Glutamatergic neuron (in vitro differentiated cells): Measurements from ENCODE around the gene THBS3. TPM values are rescaled to one million over a fixed set of nuclear protein-coding genes. Genes with fewer than 3 reads are reported as not detected.
"Not testable (repeated sequence)": the region's sequence is repeated elsewhere in the genome, so short reads cannot be mapped to it uniquely, and the experiment has no call there.

Source experiments
- DNase-seq: peaks from one replicate; pipeline ENCODE4 v3.0.0; 2022
- H3K27ac Mint-ChIP-seq: one replicate; pipeline ENCODE4 v1.8.0; 2020; ENCODE audit warnings: mild to moderate bottlenecking, mixed read lengths, inconsistent platforms; ENCODE audit not compliant: unreplicated experiment
- H3K27me3 Mint-ChIP-seq: one replicate; pipeline ENCODE4 v1.8.0; 2020; ENCODE audit warnings: mild to moderate bottlenecking, moderate library complexity, mixed read lengths, inconsistent platforms; ENCODE audit not compliant: unreplicated experiment
- H3K36me3 Mint-ChIP-seq: one replicate; pipeline ENCODE4 v1.8.0; 2020; ENCODE audit warnings: mild to moderate bottlenecking, mixed read lengths, inconsistent platforms; ENCODE audit not compliant: unreplicated experiment
- H3K4me1 Mint-ChIP-seq: one replicate; pipeline ENCODE4 v1.8.0; 2020; ENCODE audit warnings: mild to moderate bottlenecking, low read depth, mixed read lengths, inconsistent platforms; ENCODE audit not compliant: unreplicated experiment
- H3K4me3 Mint-ChIP-seq: one replicate; pipeline ENCODE4 v1.8.0; 2020; ENCODE audit warnings: mild to moderate bottlenecking, mixed read lengths, inconsistent platforms; ENCODE audit not compliant: unreplicated experiment
- H3K9me3 Mint-ChIP-seq: one replicate; pipeline ENCODE4 v1.8.0; 2020; ENCODE audit warnings: mild to moderate bottlenecking, moderate library complexity, mixed read lengths, inconsistent platforms; ENCODE audit not compliant: unreplicated experiment
- total RNA-seq: library from RNA; stranded (reverse); fragmentation: NEBNext Ultra II Directional; extraction: Animal tissue kit (Norgen Biotek cat#: 25700); gene quantifications from one replicate; pipeline ENCODE4 v1.2.1, GENCODE V29; 2021; ENCODE audit not compliant: unreplicated experiment
- TF ChIP-seq, protein P1 (sequence below): fragments of 200-600 bp; sonication (generic); IDR thresholded peaks from one replicate; pipeline ENCODE4 v1.5.0; 2021; ENCODE audit not compliant: partially characterized antibody, unreplicated experiment

The THBS3 gene
- total RNA-seq, 1 donor from 2014 or later = 377 TPM

DNA sequence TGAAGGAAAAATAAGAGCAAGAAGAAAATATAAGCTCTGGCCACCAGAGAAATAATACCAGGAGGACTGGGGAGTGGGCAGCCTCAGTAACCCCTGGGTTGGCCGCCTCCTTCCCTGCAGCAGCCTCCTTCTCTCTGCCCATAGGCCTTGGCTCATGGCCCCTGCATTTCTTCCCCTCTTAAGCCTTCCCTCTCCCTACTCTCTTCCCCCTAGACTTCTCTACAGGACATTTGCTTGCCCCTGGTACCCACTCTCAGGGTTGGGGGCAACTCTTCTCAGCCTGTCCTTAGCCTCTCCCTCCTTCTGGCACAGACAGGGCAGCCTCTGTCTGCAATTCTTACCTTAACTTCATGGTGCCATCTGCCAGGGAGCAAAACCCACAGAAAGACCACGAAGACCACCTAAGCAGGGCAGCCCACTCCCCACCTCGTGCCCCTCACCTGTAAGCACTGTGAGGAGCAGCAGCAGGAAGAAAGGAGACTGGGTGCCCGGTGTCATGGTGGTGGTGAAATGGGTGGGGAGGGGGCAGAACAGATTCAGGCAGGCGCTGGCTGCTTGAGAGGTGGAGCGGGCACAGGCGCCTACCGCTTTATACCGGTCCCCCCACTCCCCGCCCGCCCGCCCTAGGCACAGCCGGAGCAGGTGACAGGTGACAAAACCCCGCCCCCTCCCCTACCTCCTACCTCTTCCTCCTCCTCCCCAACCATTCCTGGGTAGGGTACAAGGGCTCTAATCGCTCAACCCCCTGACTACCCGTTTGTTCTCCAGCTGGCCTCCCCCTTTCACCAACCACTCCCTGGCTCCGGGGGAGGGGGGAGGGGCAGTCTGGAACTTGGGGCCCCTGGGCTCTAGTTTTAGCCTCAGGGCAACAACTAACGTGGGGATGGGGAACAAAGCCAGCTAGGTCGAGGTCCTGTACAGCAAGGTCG is 15.1 kb downstream of the THBS3 start:
- Mint-ChIP-seq H3K4me1 (peaks cover 9% of the 10 kb centered on the region), H3K36me3 (no peaks in the 10 kb centered on the region), H3K4me3 (peak overlapping the region; percentile 83), H3K27ac (no peak overlapping the region), H3K9me3 (peaks cover 25% of the 10 kb centered on the region), H3K27me3 (peaks cover 16% of the 10 kb centered on the region)
- DNase-seq = no peak
- TF ChIP-seq, protein P1, sequence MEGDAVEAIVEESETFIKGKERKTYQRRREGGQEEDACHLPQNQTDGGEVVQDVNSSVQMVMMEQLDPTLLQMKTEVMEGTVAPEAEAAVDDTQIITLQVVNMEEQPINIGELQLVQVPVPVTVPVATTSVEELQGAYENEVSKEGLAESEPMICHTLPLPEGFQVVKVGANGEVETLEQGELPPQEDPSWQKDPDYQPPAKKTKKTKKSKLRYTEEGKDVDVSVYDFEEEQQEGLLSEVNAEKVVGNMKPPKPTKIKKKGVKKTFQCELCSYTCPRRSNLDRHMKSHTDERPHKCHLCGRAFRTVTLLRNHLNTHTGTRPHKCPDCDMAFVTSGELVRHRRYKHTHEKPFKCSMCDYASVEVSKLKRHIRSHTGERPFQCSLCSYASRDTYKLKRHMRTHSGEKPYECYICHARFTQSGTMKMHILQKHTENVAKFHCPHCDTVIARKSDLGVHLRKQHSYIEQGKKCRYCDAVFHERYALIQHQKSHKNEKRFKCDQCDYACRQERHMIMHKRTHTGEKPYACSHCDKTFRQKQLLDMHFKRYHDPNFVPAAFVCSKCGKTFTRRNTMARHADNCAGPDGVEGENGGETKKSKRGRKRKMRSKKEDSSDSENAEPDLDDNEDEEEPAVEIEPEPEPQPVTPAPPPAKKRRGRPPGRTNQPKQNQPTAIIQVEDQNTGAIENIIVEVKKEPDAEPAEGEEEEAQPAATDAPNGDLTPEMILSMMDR = no peak

DNA sequence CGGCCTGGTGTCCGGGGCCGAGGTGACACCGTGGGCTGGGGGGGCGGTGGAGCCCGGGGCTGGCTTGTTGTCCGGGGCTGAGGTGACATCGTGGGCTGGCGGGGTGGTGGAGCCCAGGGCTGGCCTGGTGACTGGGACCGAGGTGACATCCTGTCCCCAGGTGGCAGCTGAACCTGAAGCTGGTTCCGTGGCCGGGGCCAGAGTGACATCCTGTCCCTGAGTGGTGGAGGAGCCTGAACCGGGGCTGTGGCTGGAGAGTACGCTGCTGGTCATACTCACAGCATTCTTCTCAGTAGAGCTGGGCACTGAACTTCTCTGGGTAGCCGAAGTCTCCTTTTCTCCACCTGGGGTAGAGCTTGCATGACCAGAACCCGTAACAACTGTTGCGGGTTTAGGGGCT is 15.8 kb downstream of the THBS3 start:
- no peak for DNase-seq
- no peak overlapping the region for H3K4me3 Mint-ChIP-seq
- peaks cover 9% of the 10 kb centered on the region for H3K4me1 Mint-ChIP-seq
- H3K27ac Mint-ChIP-seq = no peak overlapping the region
- no peaks in the 10 kb centered on the region for H3K36me3 Mint-ChIP-seq
- peaks cover 16% of the 10 kb centered on the region for H3K27me3 Mint-ChIP-seq
- TF ChIP-seq, protein P1 = no peak
- H3K9me3 Mint-ChIP-seq = peaks cover 25% of the 10 kb centered on the region

DNA sequence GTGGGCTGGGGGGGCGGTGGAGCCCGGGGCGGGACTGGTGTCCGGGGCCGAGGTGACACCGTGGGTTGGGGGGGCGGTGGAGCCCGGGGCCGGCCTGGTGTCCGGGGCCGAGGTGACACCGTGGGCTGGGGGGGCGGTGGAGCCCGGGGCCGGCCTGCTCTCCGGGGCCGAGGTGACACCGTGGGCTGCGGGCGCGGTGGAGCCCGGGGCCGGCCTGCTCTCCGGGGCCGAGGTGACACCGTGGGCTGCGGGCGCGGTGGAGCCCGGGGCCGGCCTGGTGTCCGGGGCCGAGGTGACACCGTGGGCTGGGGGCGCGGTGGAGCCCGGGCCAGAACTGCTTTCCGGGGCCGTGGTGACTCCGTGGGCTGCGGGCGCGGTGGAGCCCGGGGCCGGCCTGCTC is 17.8 kb downstream of the THBS3 start:
- not testable (repeated sequence) for H3K4me1 Mint-ChIP-seq, H3K36me3 Mint-ChIP-seq, H3K27ac Mint-ChIP-seq, DNase-seq, H3K4me3 Mint-ChIP-seq
- peaks cover 20% of the 10 kb centered on the region for H3K9me3 Mint-ChIP-seq
- H3K27me3 Mint-ChIP-seq = peaks cover 16% of the 10 kb centered on the region

DNA sequence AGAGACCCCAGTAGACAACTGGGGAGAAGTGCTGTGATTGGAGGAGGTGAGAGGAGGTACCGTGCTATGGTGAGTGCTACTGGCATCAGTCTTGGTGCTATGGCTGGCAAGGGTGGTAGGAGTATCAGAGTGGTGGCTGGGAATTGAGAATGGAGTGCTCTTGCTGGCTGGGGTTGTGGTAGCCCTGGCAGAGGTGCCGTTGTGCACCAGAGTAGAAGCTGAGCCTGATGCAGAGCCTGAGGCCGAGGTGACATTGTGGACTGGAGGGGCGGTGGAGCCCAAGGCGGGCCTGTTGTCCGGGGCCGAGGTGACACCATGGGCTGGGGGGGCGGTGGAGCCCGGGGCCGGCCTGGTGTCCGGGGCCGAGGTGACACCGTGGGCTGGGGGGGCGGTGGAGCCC is 19.4 kb downstream of the THBS3 start:
- Mint-ChIP-seq H3K27me3 (peaks cover 10% of the 10 kb centered on the region), H3K27ac (peak overlapping the region; percentile 81), H3K4me1 (peaks cover 3% of the 10 kb centered on the region), H3K36me3 (no peaks in the 10 kb centered on the region), H3K9me3 (peaks cover 14% of the 10 kb centered on the region), H3K4me3 (peak overlapping the region; percentile 13)
- TF ChIP-seq, protein P1 = no peak
- DNase-seq = no peak

DNA sequence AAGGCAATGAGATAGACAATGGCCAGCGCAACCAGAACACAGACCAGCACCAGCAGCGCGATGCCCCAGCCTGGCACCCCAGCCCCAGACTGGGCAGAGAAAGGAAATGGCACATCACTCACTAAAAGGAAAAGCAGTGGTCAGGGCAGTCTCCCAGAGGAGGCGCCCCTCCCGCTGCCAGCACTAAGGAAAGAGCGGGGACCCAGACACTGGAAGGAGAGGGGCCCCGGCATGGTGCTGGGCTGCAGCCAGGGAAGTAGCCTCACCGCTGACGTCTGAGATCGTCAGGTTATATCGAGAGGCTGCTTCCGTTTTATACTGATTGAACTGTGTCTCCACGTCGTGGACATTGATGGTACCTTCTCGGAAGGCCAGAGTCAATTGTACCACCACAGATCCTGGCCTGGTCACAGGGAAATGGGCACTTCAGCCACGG is 20.2 kb downstream of the THBS3 start:
- no peak overlapping the region for H3K27ac Mint-ChIP-seq
- peaks cover 12% of the 10 kb centered on the region for H3K27me3 Mint-ChIP-seq
- peaks cover 2% of the 10 kb centered on the region for H3K4me1 Mint-ChIP-seq
- H3K36me3 Mint-ChIP-seq = no peaks in the 10 kb centered on the region
- TF ChIP-seq, protein P1 = no peak
- H3K4me3 Mint-ChIP-seq = no peak overlapping the region
- no peak for DNase-seq
- H3K9me3 Mint-ChIP-seq = peaks cover 13% of the 10 kb centered on the region
